ENCODE data around the gene CAMK2N2.

The CAMK2N2 gene

DNA sequence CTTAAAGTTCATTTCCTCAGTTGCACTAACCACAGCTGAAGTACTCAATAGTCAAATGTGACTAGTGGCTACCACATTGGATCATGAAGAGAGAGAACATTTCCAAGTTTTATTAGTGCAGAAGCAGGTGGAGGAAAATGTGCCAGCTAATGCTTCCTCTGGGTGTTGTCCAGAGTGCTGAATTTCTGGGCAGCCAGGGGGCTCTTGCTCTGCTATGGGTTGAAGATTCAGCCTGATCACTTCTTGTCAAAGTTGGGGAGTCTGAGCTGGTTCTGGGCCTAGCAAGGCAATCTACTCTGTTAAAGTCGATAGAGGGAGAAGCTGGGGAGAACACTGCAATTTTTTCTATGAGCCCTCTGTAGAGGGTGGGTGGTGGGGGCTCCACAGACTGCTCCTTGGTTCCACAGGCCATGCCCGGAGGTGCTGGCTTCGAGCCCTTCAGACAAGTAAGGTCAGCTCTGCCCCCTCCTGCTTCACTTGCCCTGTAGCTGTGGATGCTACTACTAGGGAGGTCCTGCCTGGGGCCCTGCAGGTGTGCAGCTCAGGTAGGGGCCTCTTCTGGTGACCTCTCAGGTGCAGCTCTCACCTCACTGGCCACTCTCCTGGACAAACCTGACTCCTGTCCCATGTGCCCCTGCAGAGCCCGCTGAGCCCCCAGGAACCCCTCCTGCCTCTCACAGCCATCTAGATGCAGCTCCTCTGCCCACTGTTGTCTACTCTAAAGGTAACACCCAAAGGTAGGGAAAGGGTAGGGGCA, 20.8 kb downstream of the CAMK2N2 start:
- DNase-seq (ENCODE audit: low read depth) = no peak

DNA sequence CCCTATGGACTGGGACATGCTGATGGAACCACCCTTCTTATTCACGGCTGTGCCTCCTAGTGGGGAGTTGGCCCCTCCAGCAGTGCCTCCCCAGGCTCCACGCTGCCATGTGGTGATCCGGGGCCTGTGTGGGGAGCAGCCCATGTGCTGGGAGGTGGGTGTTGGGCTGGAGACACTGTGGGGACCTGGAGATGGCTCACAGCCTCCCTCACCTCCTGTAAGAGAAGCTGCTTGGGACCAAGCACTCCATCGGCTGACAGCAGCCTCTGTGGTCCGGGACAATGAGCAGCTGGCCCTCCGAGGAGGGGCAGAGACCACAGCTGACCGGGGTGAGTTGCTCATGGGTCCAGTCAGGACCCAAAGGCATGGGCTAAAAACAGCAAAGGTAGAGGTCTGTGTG, 21.6 kb downstream of the CAMK2N2 start:
- DNase-seq (ENCODE audit: low read depth) = no peak

DNA sequence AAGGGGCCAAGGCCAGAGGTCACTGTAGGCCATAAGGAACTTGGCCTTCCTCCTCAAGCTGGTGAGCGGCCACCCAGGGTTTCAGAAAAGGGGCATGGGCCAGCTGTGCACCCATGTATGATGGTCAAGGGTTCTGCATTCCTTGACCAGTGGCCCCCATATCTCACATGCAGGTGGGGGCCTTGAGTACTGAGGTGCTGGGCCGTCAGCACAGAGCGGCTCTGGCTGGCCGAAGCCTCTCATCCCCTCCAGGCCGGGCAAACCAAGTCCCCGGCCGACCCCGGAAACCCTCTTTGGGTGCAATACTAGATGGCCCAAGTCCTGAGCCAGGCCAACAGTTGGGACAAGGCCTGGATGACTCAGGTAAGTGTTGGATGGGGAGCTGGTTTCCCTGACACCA, 22.1 kb downstream of the CAMK2N2 start:
- DNase-seq (ENCODE audit: low read depth) = no peak

DNA sequence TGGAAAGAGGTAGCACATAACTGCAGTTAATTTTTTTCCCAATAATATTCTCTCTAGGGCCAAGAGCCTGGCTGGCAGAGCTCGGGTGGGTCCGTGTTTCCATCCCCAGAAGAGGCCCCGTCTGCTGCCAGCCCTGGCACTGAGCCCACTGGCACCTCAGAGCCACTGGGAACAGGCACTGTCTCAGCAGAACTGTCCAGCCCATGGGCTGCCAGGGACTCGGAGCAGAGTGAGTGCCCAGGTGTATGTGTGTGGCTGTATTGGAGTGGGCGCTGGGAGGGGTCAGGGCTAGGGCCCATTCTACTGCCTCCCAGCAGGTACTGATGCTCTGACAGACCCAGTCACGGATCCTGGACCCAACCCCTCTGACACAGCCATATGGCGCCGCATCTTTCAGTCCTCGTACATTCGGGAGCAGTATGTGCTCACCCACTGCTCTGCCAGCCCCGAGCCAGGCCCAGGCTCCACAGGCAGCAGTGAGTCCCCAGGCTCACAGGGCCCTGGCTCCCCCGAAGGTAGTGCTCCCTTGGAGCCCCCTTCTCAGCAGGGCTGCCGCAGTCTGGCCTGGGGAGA, 23.0 kb downstream of the CAMK2N2 start:
- DNase-seq (ENCODE audit: low read depth) = no peak

DNA sequence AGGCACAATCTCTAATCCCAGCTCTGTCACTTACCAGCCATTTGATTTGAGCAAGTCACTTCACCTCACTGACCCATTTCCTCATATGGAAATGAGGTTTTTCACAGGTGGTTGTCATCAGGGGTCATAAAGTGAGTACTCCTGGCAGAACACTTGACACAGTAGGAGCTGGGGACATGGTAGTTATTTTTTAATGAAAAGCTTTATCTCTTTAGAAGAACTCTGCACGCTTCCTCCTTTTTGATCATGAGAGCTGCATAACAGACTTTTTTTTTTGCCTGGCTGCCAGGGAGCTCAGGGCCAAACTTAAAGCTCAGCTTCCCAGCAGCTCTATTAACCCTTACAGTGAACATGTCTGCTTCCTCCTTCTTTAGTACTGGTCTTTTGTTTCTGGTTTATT, 23.5 kb downstream of the CAMK2N2 start:
- no peak for DNase-seq (ENCODE audit: low read depth)

DNA sequence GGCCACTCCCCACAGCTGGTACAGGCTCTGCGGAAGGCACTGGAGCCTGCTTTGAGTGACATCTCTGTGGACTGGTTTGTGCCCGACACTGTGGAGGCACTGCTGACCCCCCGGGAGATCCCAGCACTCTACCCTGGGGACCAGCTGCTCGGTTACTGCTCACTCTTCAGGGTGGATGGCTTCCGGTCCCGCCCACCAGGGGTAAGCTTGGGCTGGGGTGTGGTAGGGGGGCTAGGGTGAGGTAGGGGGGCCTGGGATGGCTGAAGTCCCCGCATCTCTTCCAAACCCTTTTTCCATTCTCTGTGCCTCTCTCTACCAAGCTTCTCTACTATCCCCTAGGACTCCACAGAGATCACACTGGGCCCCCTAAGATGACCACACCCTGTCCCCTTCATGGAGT, 24.1 kb downstream of the CAMK2N2 start:
- DNase-seq (ENCODE audit: low read depth) = no peak

DNA sequence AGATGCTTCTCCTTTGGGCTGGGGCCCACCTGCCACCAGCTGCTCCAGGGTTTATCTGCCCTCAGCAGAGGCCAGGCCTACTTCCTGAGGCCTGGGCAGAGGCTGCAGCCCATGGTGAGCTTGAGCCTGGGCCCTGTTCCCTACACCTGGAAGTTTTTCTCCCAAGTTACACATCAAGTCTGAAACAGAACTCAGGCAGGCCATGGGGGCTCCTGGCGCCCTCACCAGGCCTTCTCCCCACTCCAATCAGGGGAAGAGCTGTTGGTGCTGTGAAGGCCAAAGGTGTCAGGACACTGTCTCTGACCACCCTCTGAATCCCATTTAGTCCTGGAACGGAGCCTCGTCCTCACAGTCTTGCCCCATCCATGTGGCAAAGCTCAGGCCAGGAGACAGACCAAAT, 24.7 kb downstream of the CAMK2N2 start:
- no peak for DNase-seq (ENCODE audit: low read depth)

DNA sequence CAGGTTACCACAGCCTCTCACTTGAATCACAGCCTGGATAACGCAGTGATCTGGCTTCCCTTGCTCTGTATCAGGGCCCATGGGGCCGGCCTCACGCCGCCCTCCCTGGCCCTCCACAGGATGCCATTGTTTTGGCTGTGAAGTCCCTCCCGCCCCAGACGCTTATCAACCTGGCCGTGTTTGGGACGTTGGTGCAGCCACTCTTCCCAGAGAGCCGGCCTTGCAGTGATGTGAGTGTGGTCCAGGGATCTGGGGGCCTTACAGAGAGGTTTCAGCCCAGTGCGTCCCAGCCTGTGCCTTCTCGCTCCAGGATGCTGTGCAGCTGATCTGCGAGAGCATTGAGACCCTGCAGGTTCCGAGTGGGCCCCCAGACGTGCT, 25.3 kb downstream of the CAMK2N2 start:
- no peak for DNase-seq (ENCODE audit: low read depth)

DNA sequence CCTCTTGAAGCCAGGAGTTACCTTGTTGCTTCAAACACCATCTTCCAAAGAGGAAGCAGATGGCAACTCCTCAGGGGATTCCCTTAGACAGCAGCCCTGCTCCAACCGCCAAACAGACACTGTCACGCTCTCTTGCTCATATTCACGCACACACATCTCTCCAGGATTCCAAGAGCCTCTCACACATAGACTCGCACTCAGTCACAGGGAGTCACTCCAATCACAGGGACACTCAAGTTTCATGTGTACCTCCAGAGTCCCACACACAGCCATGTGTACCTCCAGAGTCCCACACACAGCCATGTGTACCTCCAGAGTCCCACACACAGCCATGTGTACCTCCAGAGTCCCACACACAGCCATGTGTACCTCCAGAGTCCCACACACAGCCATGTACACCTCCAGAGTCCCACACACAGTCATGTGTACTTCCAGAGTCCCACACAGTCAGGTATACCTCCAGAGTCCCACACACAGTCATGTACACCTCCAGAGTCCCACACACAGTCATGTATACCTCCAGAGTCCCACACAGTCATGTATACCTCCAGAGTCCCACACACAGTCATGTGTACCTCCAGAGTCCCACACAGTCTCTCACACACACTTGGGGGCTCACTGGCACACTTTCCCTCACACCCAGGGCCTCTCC, 25.8 kb downstream of the CAMK2N2 start:
- DNase-seq (ENCODE audit: low read depth) = no peak

DNA sequence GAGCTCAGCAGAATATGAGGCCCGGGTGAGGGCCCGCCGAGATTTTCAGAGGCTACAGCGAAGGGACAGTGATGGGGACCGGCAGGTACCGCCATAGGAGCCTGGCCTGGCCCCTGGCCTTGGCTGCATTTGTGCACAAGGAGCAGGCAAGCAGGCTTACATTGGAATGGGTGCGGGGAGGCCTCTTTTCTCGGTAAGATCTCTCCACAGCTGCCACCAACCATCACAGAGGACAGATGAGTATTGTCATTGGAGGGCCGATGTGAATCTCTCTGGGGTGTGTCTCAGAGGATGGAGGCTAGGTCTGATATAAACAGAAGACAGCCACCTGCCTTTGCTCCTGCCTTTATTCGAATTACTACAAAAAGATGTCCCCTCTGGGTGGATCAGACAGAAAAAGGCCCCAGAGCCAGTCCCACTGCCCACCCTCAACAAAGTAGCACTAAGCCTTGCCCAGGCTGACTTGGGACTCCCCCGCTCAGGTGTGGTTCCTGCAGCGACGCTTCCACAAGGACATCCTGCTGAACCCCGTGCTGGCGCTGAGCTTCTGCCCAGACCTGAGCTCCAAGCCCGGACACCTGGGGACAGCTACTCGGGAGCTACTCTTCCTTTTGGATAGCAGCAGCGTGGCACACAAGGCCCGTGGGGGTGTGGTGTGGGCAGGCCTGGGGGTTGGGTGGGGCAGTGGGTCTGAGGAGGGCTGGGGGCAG, 26.5 kb downstream of the CAMK2N2 start:
- DNase-seq (ENCODE audit: low read depth) = no peak

DNA sequence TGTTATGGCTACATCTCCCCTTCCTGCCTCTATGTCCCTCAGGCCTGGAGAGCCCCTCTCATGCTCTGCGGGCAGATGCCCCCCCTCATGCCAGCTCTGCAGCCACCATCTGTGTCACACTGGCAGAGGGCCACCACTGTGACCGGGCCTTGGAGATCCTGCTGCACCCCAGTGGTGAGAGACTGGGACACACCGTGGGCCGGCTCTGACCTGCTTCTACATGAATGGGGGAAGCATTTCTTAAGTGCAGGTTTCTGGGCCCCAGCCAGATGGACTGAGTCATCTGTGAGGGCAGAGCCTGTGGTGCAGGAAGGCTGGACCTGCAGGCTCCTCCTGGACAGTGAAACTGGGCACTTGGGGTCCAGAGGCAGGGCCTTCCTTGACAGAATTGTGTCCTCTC, 27.1 kb downstream of the CAMK2N2 start:
- DNase-seq (ENCODE audit: low read depth) = no peak

DNA sequence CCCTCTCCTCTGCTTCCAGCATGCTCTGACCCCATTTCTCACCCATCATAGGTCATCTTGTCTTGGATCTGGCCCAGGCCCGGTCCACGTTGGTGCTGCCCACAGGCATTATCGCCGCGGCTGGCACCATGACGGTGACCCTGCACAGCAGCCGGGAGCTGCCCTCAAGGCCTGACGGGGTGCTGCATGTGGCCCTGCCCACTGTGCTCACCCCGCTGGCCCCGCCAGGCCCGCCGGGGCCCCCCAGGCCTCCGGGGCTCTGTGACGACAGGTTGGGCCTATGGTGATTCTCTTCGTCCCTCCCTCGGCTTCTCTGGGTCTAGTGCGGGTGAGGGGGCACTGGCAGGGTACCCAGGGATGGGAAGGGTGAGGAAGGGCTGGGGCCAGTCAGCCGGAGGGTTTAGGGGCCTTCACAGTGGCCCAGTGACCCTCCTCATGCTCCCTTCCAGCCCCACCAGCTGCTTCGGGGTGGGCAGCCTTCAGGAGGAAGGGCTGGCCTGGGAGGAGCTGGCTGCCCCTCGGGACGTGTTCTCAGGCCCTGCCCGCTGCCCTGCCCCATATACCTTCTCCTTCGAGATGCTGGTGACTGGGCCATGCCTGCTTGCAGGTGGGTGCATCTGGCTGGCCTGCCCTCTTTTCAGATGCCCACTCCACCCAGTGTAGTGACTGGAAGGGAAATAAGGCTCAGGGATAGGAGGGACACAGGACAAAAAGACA, 28.1 kb downstream of the CAMK2N2 start:
- no peak for DNase-seq (ENCODE audit: low read depth)

DNA sequence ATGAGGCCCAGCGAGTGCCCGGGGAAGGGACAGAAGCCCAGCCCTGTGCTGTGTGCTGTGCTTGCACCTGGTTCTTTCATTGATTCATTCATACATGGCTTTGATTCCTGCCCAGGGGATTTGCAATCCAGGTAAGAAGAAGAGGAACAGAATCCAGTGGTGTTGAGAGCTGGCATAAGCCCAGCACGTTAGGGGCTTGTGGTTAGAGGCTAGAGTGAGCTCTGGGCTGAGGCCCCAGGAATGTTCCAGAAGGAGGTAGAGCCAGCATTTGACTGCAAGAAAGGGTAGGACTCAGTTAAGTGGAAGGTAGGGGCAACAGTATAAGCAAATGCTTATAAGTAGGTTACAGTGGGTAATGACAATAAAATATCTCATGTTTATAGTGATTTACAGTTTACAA, 29.7 kb downstream of the CAMK2N2 start:
- DNase-seq (ENCODE audit: low read depth) = no peak

DNA sequence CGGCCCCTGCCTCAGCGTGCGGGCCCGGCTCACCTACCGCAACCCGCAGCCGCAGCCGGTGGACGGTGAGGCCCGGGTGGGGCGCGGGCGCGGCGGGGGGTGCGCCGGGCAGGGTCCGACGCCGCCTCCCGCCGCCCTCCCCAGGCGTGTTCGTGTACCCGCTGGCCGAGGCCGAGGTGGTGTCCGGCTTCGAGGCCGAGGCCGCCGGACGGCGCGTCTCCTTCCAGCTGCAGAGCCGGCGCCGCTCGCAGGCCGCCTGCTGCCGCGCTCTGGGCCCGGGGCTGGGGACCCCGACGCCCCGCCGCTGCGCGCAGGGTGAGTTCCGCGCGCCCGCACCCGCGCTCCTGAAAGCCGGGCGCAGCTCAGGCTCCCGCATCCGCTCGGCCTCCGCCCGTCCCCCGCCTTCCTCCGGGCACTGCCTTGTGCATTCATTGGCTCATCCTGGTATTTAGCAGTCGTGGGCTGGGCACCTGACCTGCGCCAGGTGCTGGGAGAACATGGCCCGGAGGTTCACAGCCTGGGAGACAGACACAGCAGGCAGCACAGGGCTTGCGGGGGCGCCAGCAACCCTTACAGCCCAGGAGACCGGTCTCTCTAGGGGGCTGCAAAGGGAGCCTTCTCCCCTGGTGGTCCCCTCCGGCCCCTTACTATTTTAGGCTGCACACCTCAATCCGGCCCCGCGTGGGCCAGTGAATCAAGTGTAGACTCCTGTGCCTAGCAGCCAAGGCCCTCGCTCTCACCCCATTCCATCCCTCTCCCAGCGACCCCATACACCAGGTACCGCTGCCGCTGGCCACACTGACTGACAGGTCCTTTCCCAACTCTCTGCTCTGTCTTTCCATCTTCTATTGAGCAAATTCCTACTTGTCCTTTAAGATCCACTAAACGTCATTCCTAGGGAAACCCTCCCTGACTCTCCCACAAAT, 30.5 kb downstream of the CAMK2N2 start:
- DNase-seq (ENCODE audit: low read depth) = no peak

DNA sequence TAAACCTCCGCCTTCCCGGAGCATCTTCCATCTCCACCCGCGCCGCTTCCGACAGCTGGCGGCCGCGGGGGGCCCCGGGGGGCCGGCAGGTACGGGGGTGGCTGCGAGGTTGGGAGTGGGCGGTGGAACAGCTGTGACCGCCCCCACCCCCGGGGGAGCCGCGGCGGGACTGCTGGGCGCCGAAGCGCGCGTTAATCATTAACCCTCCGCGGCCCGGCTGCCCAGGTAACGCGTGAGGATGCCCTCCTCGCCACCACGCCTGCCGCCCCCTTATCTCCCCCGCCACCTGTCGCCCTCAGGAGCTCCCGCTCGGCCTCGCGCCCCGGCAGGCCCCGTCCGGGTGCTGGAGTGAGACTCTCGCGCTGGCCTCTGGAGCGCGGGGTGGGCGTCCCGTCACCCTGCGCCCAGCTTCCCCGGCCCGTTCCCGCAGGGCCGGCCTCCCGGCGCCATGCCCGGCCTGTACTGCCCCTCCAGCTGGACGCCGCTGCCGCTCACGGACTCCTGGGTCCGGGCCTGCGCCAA, 31.2 kb downstream of the CAMK2N2 start:
- no peak for DNase-seq (ENCODE audit: low read depth)

DNA sequence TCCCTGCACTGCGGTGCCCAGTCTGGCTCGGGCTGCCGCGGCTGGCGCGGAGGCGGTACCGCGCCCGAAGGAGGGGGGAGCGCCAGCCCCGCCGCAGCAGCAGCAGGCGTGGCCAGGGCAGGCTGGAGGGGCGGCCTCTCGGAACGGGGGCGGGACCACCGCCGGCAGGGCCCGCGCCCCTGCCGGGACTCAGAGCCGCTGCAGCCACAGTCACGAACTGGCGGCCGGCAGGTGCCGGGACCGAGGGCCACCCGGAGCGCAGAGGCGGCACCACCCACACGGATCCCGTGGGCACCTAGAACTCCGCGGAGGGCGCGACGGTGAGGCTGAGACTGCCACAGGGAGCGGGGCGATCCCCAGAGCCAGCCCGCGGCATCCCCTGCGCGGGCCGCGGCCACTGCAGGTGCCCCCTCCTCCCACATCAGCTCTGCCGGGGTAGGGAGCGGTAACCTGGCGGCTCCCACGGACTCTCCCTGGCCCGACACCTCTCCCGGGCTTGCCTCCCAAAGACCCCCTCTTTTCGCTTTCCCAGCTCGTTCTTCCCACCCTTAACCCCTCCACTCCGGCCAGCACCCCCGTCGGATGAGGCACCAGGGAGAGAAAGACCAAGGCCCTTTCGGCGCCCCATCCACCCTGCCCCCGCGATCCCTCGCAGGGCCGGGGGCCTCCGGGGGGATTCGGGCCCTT, 31.8 kb downstream of the CAMK2N2 start, which contains the start of gene VWA5B2:
Gene VWA5B2, plus strand, starts transcription at position 192 of the 687 bp plus-strand sequence. CDS start 944 bp downstream, outside the sequence.
- peak; percentile 62 for DNase-seq (ENCODE audit: low read depth)

DNA sequence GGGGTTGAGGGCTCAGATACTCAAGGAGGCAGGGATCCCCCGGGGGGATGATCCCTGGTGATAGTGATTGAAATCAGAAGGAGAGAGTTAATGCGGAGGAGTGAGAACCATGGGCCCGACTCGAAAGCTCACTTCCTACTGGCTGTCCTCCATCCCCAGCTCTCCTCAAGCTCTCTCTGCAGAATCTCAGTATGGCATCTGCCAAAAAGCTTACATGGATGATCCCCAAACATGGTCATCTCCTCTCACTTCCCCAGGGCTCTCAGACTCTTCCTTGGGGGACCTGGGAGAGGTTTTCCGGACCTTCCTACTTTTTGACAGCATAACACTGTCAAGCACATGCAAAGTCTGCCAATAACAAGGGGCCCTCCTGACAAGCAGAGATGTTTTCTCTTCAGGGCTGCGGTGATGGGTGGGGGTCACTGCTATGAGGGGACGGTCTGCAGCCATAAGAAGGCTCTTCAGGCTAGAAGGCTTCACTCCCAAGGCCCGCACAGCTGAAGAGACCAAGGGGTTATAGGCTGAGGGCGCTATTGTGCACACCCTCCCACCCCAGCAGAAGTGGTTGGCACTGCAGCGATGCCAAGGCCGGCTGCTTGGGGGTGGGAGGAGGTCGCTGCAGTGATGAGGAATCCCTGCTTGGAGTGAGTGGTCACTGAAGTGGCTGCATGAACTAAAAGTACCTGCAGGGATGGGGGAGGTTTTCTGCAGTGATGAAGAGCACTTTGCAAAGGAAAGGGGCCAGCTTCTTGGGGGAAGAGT, 32.8 kb downstream of the CAMK2N2 start:
- no peak for DNase-seq (ENCODE audit: low read depth)

DNA sequence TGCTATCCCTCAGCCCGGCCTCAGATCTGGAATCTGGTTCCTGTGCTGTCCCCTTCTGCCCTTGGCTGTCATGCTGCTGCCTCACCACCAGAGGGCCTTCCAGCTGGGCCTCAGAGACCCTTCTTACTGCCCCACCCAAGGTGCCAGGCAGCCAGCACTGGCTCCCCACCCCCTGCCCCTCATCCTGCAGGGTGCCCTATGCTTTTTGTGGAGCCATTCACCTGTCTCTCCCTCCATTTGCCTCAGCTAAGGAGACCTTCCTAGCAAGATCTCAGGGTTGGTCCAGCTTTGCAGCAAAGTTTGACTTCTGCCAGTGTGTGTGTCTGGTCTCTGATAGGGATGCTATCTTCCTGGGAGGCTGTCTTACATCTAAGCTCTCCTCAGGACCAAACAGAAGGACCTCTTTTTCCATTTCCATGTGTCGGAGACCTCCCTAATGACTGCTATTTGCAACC, 33.8 kb downstream of the CAMK2N2 start:
- DNase-seq (ENCODE audit: low read depth) = peak; percentile 27

DNA sequence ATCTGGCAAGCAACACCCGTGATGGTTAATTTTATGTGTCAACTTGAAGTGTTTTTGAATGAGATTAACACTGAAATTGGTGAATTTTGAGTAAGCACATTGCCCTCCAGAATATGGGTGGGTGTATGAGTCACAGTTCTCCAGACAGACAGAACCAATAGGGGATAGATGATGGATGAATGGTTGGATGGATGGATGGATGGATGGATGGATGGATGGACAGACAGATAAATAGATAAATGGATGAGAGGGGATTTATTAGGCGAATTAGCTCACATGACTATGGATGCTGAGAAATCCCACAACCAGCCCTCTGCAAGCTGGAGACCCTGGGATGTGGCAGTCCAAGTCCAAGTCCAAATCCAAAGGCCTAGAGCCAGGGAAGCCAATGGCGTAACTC, 37.4 kb downstream of the CAMK2N2 start:
- no peak for DNase-seq (ENCODE audit: low read depth)
